HT1080 (cell line): ENCODE measurements around the gene SOWAHB. TPM values are rescaled to one million over a fixed set of nuclear protein-coding genes. Genes with fewer than 3 reads are reported as not detected.
"Not testable (repeated sequence)": the region's sequence is repeated elsewhere in the genome, so short reads cannot be mapped to it uniquely, and the experiment has no call there.

Experiments
- DNase-seq: peaks from one replicate; pipeline ENCODE4 v3.0.0-alpha.2; 2015; ENCODE audit warnings: low read depth
- total RNA-seq: library from RNA; depleted of rRNA; stranded (reverse); fragments of >200 nt; shearing (Covaris generic); gene quantifications from 2 replicates; pipeline ENCODE4 v1.2.3, GENCODE V29; 2014

SOWAHB gene
- total RNA-seq, 1 experiment from 2014 or later: not detected

- no peak for DNase-seq
Measured at GRCh38 chr4:76896614-76897535, 1.1 kb downstream of the SOWAHB start.

- no peak for DNase-seq
Measured at GRCh38 chr4:76896048-76896447, 1.9 kb downstream of the SOWAHB start.

- no peak for DNase-seq
Measured at GRCh38 chr4:76895619-76896018, 2.3 kb downstream of the SOWAHB start.

GRCh38 chr4:76894537-76895255 lies 3.2 kb downstream of the SOWAHB start:
- no peak for DNase-seq

GRCh38 chr4:76892601-76893000 lies 5.3 kb downstream of the SOWAHB start:
- DNase-seq: peak; percentile 31

- no peak for DNase-seq
Measured at GRCh38 chr4:76892001-76892400, 5.9 kb downstream of the SOWAHB start.

- no peak for DNase-seq
Measured at GRCh38 chr4:76886848-76887441, 11.0 kb downstream of the SOWAHB start.

- DNase-seq: no peak
Measured at GRCh38 chr4:76886214-76886613, 11.7 kb downstream of the SOWAHB start.

GRCh38 chr4:76883147-76883546 lies 14.8 kb downstream of the SOWAHB start:
- peak; percentile 88 for DNase-seq

- DNase-seq: no peak
Measured at GRCh38 chr4:76882630-76883029, 15.3 kb downstream of the SOWAHB start.

GRCh38 chr4:76881375-76881774 lies 16.6 kb downstream of the SOWAHB start:
- DNase-seq: no peak

- no peak for DNase-seq
Measured at GRCh38 chr4:76879731-76880364, 18.1 kb downstream of the SOWAHB start.

GRCh38 chr4:76878641-76879165 lies 19.2 kb downstream of the SOWAHB start:
- not testable (repeated sequence) for DNase-seq

- DNase-seq: no peak
Measured at GRCh38 chr4:76874176-76874575, 23.8 kb downstream of the SOWAHB start.

- no peak for DNase-seq
Measured at GRCh38 chr4:76873495-76873894, 24.4 kb downstream of the SOWAHB start.

- DNase-seq: no peak
Measured at GRCh38 chr4:76872556-76872955, 25.4 kb downstream of the SOWAHB start.

- not testable (repeated sequence) for DNase-seq
Measured at GRCh38 chr4:76868780-76869179, 29.2 kb downstream of the SOWAHB start.

GRCh38 chr4:76867880-76868655 lies 29.9 kb downstream of the SOWAHB start:
- DNase-seq: no peak

GRCh38 chr4:76867377-76867776 lies 30.6 kb downstream of the SOWAHB start:
- no peak for DNase-seq

- DNase-seq: no peak
Measured at GRCh38 chr4:76866641-76867040, 31.3 kb downstream of the SOWAHB start.

GRCh38 chr4:76858319-76858718 lies 39.6 kb downstream of the SOWAHB start:
- DNase-seq: no peak
